OCI-LY7 (cell line): ENCODE measurements around the gene ZFYVE26. TPM values are rescaled to one million over a fixed set of nuclear protein-coding genes. Genes with fewer than 3 reads are reported as not detected.

Experiments used
- BruUV-seq: library from RNA; stranded (reverse); fragments of 400-500 nt; replicated peaks from 2 replicates; lab custom pipeline; 2021; lab: Mats Ljungman, UMichigan
- CTCF ChIA-PET: fragments of 300-600 bp; sonication (Branson Sonifier 250); formaldehyde crosslinking; loops from one replicate; lab custom pipeline; 2022; ENCODE audit warnings: antibody characterized with exemption; ENCODE audit not compliant: unreplicated experiment; lab: Charles Lee
- POLR2A ChIA-PET: fragments of 300-600 bp; sonication (Branson Sonifier 250); formaldehyde crosslinking; loops from one replicate; lab custom pipeline; 2022; ENCODE audit warnings: antibody characterized with exemption; lab: Charles Lee
- DNase-seq: peaks from one replicate; pipeline ENCODE4 v3.0.0-alpha.2; 2015; ENCODE audit warnings: low spot score
- H2AFZ ChIP-seq: fragments of 200-600 bp; sonication (generic), shearing (Covaris generic); 2 replicates; pipeline ENCODE4 v1.6.1; 2014; ENCODE audit warnings: mild to moderate bottlenecking, antibody characterized with exemption, low read length, moderate library complexity
- H3K27ac ChIP-seq: fragments of 200-600 bp; sonication (generic); 2 replicates; pipeline ENCODE4 v1.5.1; 2014; ENCODE audit warnings: mixed run types, low read depth, mild to moderate bottlenecking, moderate library complexity, low read length, inconsistent platforms; ENCODE audit not compliant: poor library complexity, severe bottlenecking
- H3K36me3 ChIP-seq: fragments of 200-600 bp; sonication (generic); 2 replicates; pipeline ENCODE4 v1.6.1; 2014; ENCODE audit warnings: mild to moderate bottlenecking, antibody characterized with exemption, low read length, moderate library complexity, mixed read lengths; ENCODE audit not compliant: insufficient read depth
- H3K4me1 ChIP-seq: fragments of 200-600 bp; sonication (generic); 2 replicates; pipeline ENCODE4 v1.5.1; 2014; ENCODE audit warnings: mild to moderate bottlenecking, low read length; ENCODE audit not compliant: insufficient read depth, poor library complexity, severe bottlenecking
- H3K4me2 ChIP-seq: fragments of 200-600 bp; sonication (generic); 2 replicates; pipeline ENCODE4 v1.6.1; 2014; ENCODE audit warnings: mild to moderate bottlenecking, low read length
- H3K4me3 ChIP-seq: fragments of 200-600 bp; sonication (generic); 2 replicates; pipeline ENCODE4 v1.5.1; 2014; ENCODE audit warnings: mild to moderate bottlenecking, low read depth, low read length; ENCODE audit not compliant: poor library complexity, severe bottlenecking
- H3K79me2 ChIP-seq: fragments of 200-600 bp; sonication (generic); 2 replicates; pipeline ENCODE4 v1.6.1; 2016; ENCODE audit warnings: low read depth, mild to moderate bottlenecking, low read length, moderate library complexity, mixed read lengths; ENCODE audit not compliant: insufficient read depth
- H3K9me2 ChIP-seq: fragments of 200-600 bp; sonication (generic); 2 replicates; pipeline ENCODE4 v1.6.1; 2016; ENCODE audit warnings: mild to moderate bottlenecking, low read length, mixed read lengths; ENCODE audit not compliant: insufficient read depth
- H3K9me3 ChIP-seq: fragments of 200-600 bp; sonication (generic); 2 replicates; pipeline ENCODE4 v1.6.1; 2014; ENCODE audit warnings: mild to moderate bottlenecking, mixed run types, low read length, mixed read lengths
- H4K20me1 ChIP-seq: fragments of 200-600 bp; sonication (generic); 2 replicates; pipeline ENCODE4 v1.6.1; 2014; ENCODE audit warnings: mild to moderate bottlenecking, antibody characterized with exemption, low read length, moderate library complexity, mixed read lengths; ENCODE audit not compliant: insufficient read depth
- EZH2phosphoT487 ChIP-seq: fragments of 200-600 bp; sonication (generic); IDR thresholded peaks from 2 replicates; pipeline ENCODE4 v1.6.1; 2018; ENCODE audit warnings: low read depth, borderline replicate concordance, mild to moderate bottlenecking, mixed run types, antibody characterized with exemption, low read length, moderate library complexity, mixed read lengths
- intact Hi-C: fragments of 100-400 bp; cut with micrococcal nuclease; formaldehyde crosslinking; loops from one replicate; pipeline ENCODE4 v1.10.0; 2022; ENCODE audit not compliant: unreplicated experiment
- total RNA-seq, 2 experiments: library from RNA; depleted of rRNA in 1 of 2; stranded (reverse); fragments of >200 nt in 1 of 2; shearing (Covaris generic) in 1 of 2; gene quantifications; 2 replicates each; pipeline ENCODE4 v1.2.3, GENCODE V29; 2014 to 2022
- TF ChIP-seq, protein P1 (sequence below): fragments of 200-600 bp; sonication (generic); conservative IDR thresholded peaks from 2 replicates; pipeline ENCODE4 v1.5.1; 2014; ENCODE audit warnings: mild to moderate bottlenecking, antibody characterized with exemption, low read length, moderate library complexity, mixed read lengths

Gene ZFYVE26
- total RNA-seq, 2 experiments from 2014 or later, result 12.0 to 22.8 TPM

- no peaks in the 10 kb centered on the region for H3K79me2 ChIP-seq
- no TSS peak for BruUV-seq
- ChIA-PET POLR2A (interaction anchor here (0.7 kb wide), 1 partner anchor 489 kb away, joined by 3 read pairs; no protein-coding TSS in a partner anchor), CTCF (no interaction called here)
- no peaks in the 10 kb centered on the region for H3K4me1 ChIP-seq
- intact Hi-C loops, result no loop called here
- no peak overlapping the region for H3K4me2 ChIP-seq
- H3K9me2 ChIP-seq, result no peaks in the 10 kb centered on the region
- H3K27ac ChIP-seq, result no peak overlapping the region
- H3K9me3 ChIP-seq, result no peaks in the 10 kb centered on the region
- TF ChIP-seq, protein P1, sequence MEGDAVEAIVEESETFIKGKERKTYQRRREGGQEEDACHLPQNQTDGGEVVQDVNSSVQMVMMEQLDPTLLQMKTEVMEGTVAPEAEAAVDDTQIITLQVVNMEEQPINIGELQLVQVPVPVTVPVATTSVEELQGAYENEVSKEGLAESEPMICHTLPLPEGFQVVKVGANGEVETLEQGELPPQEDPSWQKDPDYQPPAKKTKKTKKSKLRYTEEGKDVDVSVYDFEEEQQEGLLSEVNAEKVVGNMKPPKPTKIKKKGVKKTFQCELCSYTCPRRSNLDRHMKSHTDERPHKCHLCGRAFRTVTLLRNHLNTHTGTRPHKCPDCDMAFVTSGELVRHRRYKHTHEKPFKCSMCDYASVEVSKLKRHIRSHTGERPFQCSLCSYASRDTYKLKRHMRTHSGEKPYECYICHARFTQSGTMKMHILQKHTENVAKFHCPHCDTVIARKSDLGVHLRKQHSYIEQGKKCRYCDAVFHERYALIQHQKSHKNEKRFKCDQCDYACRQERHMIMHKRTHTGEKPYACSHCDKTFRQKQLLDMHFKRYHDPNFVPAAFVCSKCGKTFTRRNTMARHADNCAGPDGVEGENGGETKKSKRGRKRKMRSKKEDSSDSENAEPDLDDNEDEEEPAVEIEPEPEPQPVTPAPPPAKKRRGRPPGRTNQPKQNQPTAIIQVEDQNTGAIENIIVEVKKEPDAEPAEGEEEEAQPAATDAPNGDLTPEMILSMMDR, result no peak
- TF ChIP-seq EZH2phosphoT487, result no peak
- peaks cover 91% of the 10 kb centered on the region for H3K36me3 ChIP-seq
- no peak overlapping the region for H2AFZ ChIP-seq
- DNase-seq, result peak; percentile 13
- no peaks in the 10 kb centered on the region for H4K20me1 ChIP-seq
- H3K4me3 ChIP-seq, result no peak overlapping the region
These were observed 50.2 kb downstream of the ZFYVE26 start for GRCh38 chr14:67766035-67766680.

GRCh38 chr14:67765192-67765834 is 51.1 kb downstream of the ZFYVE26 start:
- intact Hi-C loops, result no loop called here

More at GRCh38 chr14:67765192-67765834, 51.1 kb downstream of the ZFYVE26 start:
- no peak for TF ChIP-seq EZH2phosphoT487
- TF ChIP-seq, protein P1, result no peak
- H3K9me2 ChIP-seq, result no peaks in the 10 kb centered on the region
- no peaks in the 10 kb centered on the region for H3K79me2 ChIP-seq
- H3K27ac ChIP-seq, result no peak overlapping the region
- no peaks in the 10 kb centered on the region for H3K9me3 ChIP-seq
- POLR2A ChIA-PET, result no interaction called here
- no peak overlapping the region for H2AFZ ChIP-seq
- CTCF ChIA-PET, result no interaction called here
- no peak overlapping the region for H3K4me2 ChIP-seq
- BruUV-seq, result TSS peak; percentile 40
- no peaks in the 10 kb centered on the region for H3K4me1 ChIP-seq
- no peak overlapping the region for H3K4me3 ChIP-seq
- DNase-seq, result no peak
- no peaks in the 10 kb centered on the region for H4K20me1 ChIP-seq
- H3K36me3 ChIP-seq, result peaks cover 91% of the 10 kb centered on the region
